Coronary artery (tissue), 2 donors: ENCODE data around the gene PPM1E.
"Not testable (repeated sequence)": the region's sequence is repeated elsewhere in the genome, so short reads cannot be mapped to it uniquely, and the experiment has no call there.

ENCODE experiments used
- DNase-seq: peaks from one replicate; pipeline ENCODE4 v3.0.0-alpha.2; 2017; ENCODE audit warnings: low spot score
- H3K27ac ChIP-seq, 2 donors: fragments of 200-600 bp; sonication (generic); one replicate each; pipeline ENCODE4 v1.5.1; 2016 to 2019
- H3K4me3 ChIP-seq: fragments of 200-600 bp; sonication (generic); 2 replicates; pipeline ENCODE4 v1.5.1; 2016; ENCODE audit warnings: mild to moderate bottlenecking, moderate library complexity
- TF ChIP-seq, protein P1 (sequence below): fragments of 200-600 bp; sonication (generic); IDR thresholded peaks from one replicate; pipeline ENCODE4 v1.5.1; 2019; ENCODE audit warnings: antibody characterized with exemption

The PPM1E gene

DNA sequence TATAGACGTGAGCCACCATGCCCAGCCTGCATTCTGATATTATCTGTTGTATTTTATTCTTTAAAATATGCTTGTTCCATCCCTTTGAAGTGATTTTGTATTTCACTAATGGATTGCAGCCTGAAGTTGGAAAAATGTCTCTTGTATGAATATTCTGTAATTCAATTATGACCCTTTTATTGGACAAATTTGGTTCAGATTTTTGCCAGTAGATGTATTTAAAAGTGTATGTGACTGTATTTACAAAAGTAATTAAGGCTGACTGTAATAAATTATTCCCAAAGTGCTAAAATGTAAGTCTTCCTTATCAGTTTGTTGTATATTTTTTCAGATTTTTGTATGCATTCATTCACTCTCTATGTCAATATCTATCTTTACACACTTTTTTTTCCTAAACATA, 23.8 kb downstream of the PPM1E start:
- TF ChIP-seq, protein P1, sequence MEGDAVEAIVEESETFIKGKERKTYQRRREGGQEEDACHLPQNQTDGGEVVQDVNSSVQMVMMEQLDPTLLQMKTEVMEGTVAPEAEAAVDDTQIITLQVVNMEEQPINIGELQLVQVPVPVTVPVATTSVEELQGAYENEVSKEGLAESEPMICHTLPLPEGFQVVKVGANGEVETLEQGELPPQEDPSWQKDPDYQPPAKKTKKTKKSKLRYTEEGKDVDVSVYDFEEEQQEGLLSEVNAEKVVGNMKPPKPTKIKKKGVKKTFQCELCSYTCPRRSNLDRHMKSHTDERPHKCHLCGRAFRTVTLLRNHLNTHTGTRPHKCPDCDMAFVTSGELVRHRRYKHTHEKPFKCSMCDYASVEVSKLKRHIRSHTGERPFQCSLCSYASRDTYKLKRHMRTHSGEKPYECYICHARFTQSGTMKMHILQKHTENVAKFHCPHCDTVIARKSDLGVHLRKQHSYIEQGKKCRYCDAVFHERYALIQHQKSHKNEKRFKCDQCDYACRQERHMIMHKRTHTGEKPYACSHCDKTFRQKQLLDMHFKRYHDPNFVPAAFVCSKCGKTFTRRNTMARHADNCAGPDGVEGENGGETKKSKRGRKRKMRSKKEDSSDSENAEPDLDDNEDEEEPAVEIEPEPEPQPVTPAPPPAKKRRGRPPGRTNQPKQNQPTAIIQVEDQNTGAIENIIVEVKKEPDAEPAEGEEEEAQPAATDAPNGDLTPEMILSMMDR, result no peak
- H3K27ac ChIP-seq, result no peak overlapping the region
- no peak for DNase-seq
- no peak overlapping the region for H3K4me3 ChIP-seq

DNA sequence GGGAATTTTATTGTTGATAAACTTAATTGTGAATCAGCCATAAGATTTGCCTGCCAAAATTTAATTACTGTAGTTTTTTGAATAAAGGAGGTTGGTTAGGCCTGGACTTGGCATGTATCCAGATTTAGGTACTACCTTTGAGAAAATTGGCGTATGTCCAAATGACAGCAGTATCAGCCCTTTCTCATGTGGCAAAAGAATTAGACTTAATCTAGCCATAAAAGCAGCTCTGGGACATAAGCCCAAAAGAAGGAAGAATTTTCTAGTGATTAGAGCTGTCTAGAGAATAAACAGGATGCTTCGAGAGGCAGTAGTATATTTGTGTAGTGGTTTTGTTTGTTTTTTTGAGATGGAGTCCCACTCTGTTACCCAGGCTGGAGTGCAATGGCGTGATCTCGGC, 27.7 kb downstream of the PPM1E start:
- no peak for DNase-seq
- H3K4me3 ChIP-seq, result no peak overlapping the region
- H3K27ac ChIP-seq, result no peak overlapping the region
- TF ChIP-seq, protein P1, result no peak

DNA sequence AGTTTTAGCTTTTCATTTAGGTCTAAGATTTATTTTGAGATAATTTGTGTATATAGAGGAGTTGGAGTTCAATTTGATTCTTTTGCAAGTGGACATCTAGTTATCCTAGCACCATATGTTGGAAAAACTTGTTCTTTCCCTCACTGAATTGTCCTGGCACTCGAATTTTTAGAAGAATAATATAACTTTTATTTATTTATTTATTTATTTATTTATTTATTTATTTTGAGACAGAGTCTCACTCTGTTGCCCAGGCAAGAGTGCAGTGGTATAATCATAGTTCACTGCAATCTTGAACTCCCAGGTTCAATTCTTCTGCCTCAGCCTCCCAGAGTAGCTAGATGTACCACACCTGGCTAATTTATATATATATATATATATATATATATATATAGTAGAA, 29.4 kb downstream of the PPM1E start:
- TF ChIP-seq, protein P1, result no peak
- H3K4me3 ChIP-seq, result no peak overlapping the region
- no peak for DNase-seq
- no peak overlapping the region for H3K27ac ChIP-seq

DNA sequence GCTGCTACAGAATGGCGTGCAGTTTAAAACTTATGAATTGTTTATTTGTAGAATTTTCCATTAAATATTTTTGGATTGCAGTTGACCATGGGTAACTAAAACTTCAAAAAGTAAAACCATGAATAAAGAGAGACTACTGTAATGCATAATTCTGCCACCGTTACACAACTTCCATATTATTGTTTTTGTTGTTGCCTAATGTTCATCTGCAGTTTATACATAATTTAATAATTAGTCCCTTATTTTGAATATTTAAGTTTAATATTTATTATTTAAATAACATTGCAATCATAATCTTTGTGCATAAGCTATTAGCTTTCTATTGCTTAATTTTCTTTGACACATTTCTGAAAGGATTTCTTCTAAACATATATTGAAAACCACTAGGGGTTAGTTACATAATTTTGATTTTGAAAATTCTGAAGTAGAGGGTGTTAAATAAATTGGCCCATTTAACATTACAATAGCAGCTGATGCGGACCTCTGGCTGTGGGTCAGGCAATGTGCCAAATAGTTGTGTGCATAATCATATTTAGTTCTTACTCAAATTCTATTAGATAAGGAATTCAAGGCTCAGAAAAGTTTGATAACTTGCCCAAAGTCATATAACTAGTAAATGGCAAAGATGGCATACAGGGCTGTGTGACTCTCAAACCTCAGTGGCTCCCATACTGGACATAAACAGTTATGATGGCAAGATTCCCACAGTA, 31.1 kb downstream of the PPM1E start:
- no peak for DNase-seq
- Histone ChIP-seq H3K4me3 (no peak overlapping the region), H3K27ac (no peak overlapping the region)
- TF ChIP-seq, protein P1, result no peak

DNA sequence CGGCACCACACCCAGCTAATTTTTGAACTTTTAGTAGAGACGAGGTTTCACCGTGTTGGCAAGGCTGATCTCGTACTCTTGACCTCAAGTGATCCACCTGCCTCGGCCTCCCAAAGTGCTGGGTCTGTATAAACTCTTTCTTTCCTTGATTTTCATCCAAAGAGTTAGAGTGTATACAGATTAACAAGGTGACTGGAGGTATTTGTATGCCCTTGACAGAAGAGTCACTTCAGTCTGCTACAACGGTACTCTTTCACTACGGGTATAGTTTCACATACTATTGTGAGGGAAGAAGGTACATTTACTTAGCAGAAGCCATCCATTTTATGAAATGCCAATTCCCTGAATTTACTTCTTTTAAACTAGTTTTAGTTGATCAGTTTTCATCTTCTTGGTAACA, 32.5 kb downstream of the PPM1E start:
- no peak for DNase-seq
- no peak overlapping the region for H3K4me3 ChIP-seq
- TF ChIP-seq, protein P1, result no peak
- no peak overlapping the region for H3K27ac ChIP-seq

DNA sequence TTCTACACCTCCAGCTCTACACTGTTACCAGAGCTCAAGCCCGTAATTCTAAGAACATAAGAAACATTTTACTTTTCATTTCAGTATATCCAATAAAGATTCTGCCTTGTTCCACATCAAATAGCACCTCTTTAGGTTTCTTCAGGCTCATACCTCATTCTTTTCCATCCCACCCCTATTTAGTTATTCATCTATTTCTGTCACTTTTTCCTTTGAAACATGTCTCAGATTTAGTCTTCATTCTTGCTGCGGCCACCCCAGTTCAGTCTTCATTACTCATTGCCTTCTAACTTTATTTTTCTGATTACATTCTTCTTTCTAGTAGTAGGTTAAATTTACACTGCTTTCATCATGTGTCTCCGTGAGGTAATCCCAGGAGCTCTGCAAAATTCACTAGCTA, 33.5 kb downstream of the PPM1E start:
- TF ChIP-seq, protein P1, result no peak
- H3K27ac ChIP-seq, result no peak overlapping the region
- H3K4me3 ChIP-seq, result no peak overlapping the region
- DNase-seq, result no peak

DNA sequence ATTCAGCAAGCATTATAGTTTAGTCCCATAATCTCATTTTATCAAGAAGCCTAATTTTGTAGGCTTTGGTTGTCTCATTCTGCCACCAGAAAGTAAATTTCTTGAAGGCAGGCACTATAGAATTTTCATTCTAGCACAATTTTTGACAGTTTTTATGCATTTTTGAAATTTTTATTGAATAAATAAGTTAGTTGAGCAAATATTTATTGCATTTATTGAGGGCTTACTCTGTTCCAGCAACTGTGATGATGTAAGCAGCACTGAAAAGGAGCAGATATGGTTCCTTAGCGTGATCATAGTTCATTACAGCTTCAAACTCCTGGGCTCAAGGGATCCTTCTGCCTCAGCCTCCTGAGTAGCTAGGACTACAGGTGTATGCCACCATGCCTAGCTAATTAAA, 34.2 kb downstream of the PPM1E start:
- TF ChIP-seq, protein P1, result no peak
- no peak for DNase-seq

DNA sequence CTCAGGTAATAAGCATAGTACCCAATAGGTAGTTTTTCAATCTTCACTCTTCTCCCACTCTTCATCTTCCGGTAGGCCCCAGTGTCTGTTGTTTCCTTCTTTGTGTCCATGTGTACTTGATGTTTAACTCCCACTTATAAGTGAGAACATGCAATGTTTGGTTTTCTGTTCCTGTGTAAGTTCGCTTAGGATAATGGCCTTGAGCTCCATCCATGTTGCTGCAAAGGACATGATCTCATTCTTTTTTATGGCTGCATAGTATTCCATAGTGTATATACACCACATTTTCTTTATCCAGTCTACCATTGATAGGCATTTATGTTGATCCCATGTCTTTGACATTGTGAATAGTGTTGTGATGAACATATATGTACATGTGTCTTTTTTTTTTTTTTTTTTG, 38.9 kb downstream of the PPM1E start:
- DNase-seq, H3K27ac ChIP-seq, H3K4me3 ChIP-seq: not testable (repeated sequence)

More for the DNA sequence above, 34.2 kb downstream of the PPM1E start:
- H3K4me3 ChIP-seq, result no peak overlapping the region
- H3K27ac ChIP-seq, result no peak overlapping the region
